GM19467 (cell line): ENCODE data around the gene SRCIN1.

ENCODE experiments used
- ATAC-seq: cut with Tn5 transposase; IDR thresholded peaks from one replicate; pipeline ENCODE4 v1.9.1; 2021; ENCODE audit warnings: mild to moderate bottlenecking, moderate library complexity; ENCODE audit not compliant: unreplicated experiment

SRCIN1 gene

GRCh38 chr17:38601539-38602351 lies 4.0 kb downstream of the SRCIN1 start:
- ATAC-seq, result no peak

GRCh38 chr17:38600906-38601305 lies 4.8 kb downstream of the SRCIN1 start:
- no peak for ATAC-seq

GRCh38 chr17:38600416-38600815 lies 5.3 kb downstream of the SRCIN1 start:
- no peak for ATAC-seq

GRCh38 chr17:38599398-38599856 lies 6.3 kb downstream of the SRCIN1 start:
- no peak for ATAC-seq

- no peak for ATAC-seq
These were observed 6.8 kb downstream of the SRCIN1 start for GRCh38 chr17:38598995-38599394.

GRCh38 chr17:38598536-38598935 lies 7.2 kb downstream of the SRCIN1 start:
- no peak for ATAC-seq

GRCh38 chr17:38597375-38597774 lies 8.4 kb downstream of the SRCIN1 start:
- ATAC-seq, result no peak

GRCh38 chr17:38596651-38597050 lies 9.1 kb downstream of the SRCIN1 start:
- no peak for ATAC-seq

GRCh38 chr17:38595892-38596291 lies 9.9 kb downstream of the SRCIN1 start:
- ATAC-seq, result no peak

- no peak for ATAC-seq
These were observed 11.6 kb downstream of the SRCIN1 start for GRCh38 chr17:38594152-38594551.

GRCh38 chr17:38592487-38592886 lies 13.3 kb downstream of the SRCIN1 start:
- no peak for ATAC-seq

- no peak for ATAC-seq
These were observed 14.0 kb downstream of the SRCIN1 start for GRCh38 chr17:38591759-38592241.

- ATAC-seq, result no peak
These were observed 14.6 kb downstream of the SRCIN1 start for GRCh38 chr17:38590988-38591758.

GRCh38 chr17:38589462-38590114 lies 16.2 kb downstream of the SRCIN1 start:
- no peak for ATAC-seq

- ATAC-seq, result no peak
These were observed 17.0 kb downstream of the SRCIN1 start for GRCh38 chr17:38588788-38589174.

GRCh38 chr17:38587947-38588787 lies 17.6 kb downstream of the SRCIN1 start:
- ATAC-seq, result no peak

- ATAC-seq, result no peak
These were observed 18.5 kb downstream of the SRCIN1 start for GRCh38 chr17:38587203-38587602.

GRCh38 chr17:38586788-38587187 lies 19.0 kb downstream of the SRCIN1 start:
- ATAC-seq, result no peak

- no peak for ATAC-seq
These were observed 19.7 kb downstream of the SRCIN1 start for GRCh38 chr17:38585918-38586529.
